ENCODE results near the gene FOXL2. TPM values are rescaled to one million over a fixed set of nuclear protein-coding genes. Genes with fewer than 3 reads are reported as not detected.

Gene FOXL2
- total RNA-seq, 4 donors from 2014 or later: 0.19 TPM; not detected in 3

DNA sequence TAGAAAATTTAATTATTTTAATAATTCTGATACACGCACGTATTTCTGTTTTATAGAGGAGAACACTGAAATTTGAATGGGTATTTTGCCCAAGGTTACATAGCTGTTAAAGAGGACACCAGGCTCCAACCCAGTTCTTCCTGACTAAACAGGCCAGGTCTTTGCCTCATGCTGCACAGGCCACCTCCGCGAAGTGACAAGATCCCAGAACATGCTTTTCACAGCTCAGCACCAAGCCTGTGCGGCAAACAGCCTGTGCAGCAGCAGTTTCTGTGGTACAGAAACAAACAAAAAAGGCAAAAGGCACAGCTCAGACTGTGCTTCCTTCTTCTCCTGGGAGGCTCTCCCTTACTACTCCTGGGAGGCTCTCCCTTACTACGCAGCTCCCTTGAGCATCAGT, 6.5 kb downstream of the FOXL2 start:
- H3K4me1 ChIP-seq: peaks cover 42 to 61% (median 57%) of the 10 kb centered on the region in 3 donors

DNA sequence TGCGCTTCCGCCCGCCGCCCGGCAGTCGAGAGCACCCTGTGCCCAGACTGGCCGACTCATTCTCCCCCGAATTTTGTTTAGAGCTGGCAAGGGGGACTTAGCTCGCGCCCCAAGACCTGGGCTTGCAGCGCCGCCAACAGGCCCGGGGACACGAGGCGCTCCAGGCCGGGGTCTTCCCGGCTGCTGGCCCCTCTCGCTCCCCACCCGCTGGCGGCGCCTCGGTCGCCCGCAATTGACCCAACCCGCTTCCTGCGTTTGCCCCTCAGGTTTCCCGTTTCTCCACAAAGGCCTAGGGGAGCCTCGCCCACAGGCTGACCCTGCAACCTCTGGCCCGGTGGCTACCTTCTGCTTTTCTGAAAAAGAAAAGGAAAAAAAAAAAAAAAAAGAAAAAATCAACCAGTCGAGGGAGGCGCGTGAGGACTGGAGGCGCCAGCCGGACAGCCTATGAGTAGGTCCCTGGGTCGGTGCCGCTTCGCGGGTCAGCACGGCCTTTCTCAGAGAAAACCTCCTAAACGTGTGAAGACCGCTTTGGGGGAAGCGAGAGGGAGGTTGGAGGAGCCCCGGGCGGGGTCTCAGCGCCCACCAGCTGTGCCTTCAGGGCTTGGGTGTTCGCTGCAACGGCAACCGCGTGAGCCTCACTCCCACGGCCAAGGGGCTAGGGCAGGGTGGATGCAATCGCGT, 7.2 kb downstream of the FOXL2 start:
- Histone ChIP-seq H3K27ac (no peak overlapping the region), H3K36me3 (no peaks in the 10 kb centered on the region), H3K4me1 (peaks cover 34 to 53% (median 50%) of the 10 kb centered on the region in 3 donors), H3K4me3 (no peak overlapping the region), H3K9me3 (no peaks in the 10 kb centered on the region), H3K27me3 (peaks cover 32 to 100% (median 80%) of the 10 kb centered on the region in 4 donors)
- intact Hi-C loops (cut with DNase I): loop anchor here (5.0 kb wide), 1 partner anchor 388 kb away; no protein-coding TSS in a partner anchor
- no peak for DNase-seq
- WGBS, 2 donors: 20 to 23% methylated on average over 23 of the region's 52 CpGs
- no peak for TF ChIP-seq CTCF (IDR thresholded peaks at IDR 0.05)
- TF ChIP-seq POLR2A (IDR thresholded peaks at IDR 0.05): no peak

More for the DNA sequence above, 6.5 kb downstream of the FOXL2 start:
- H3K9me3 ChIP-seq: no peaks in the 10 kb centered on the region
- TF ChIP-seq POLR2A (IDR thresholded peaks at IDR 0.05) (no peak), CTCF (IDR thresholded peaks at IDR 0.05) (no peak)
- peaks cover 38 to 100% (median 86%) of the 10 kb centered on the region in 4 donors for H3K27me3 ChIP-seq
- H3K27ac ChIP-seq: no peak overlapping the region
- 75 to 81% methylated on average over 4 to 6 of the region's 6 CpGs for WGBS, 2 donors
- no peak overlapping the region for H3K4me3 ChIP-seq
- intact Hi-C loops (cut with DNase I): no loop called here
- H3K36me3 ChIP-seq: no peaks in the 10 kb centered on the region
- DNase-seq: no peak

- Histone ChIP-seq H3K4me1 (peaks cover 34 to 47% (median 43%) of the 10 kb centered on the region in 3 donors), H3K27ac (no peak overlapping the region), H3K27me3 (peaks cover 32 to 97% (median 73%) of the 10 kb centered on the region in 4 donors), H3K9me3 (no peaks in the 10 kb centered on the region), H3K4me3 (peak overlapping the region in 1 of 4 donors; percentile 36), H3K36me3 (no peaks in the 10 kb centered on the region)
- DNase-seq: no peak
- 7 to 10% methylated on average over 16 to 31 of the region's 32 CpGs for WGBS, 2 donors
- TF ChIP-seq POLR2A (IDR thresholded peaks at IDR 0.05): no peak
- TF ChIP-seq CTCF (IDR thresholded peaks at IDR 0.05): no peak
- intact Hi-C loops (cut with DNase I): loop anchor here (5.0 kb wide), 1 partner anchor 388 kb away; no protein-coding TSS in a partner anchor
Measured at GRCh38 chr3:138938877-138939560, 7.9 kb downstream of the FOXL2 start.

- Histone ChIP-seq H3K36me3 (no peaks in the 10 kb centered on the region), H3K4me3 (peak overlapping the region in 1 of 4 donors; percentile 36), H3K27ac (no peak overlapping the region), H3K9me3 (no peaks in the 10 kb centered on the region), H3K27me3 (peaks cover 32 to 90% (median 65%) of the 10 kb centered on the region in 4 donors), H3K4me1 (peaks cover 34 to 46% (median 42%) of the 10 kb centered on the region in 3 donors)
- no peak for DNase-seq
- 4 to 11% methylated on average over 7 to 9 of the region's 48 CpGs for WGBS, 2 donors
- intact Hi-C loops (cut with DNase I): loop anchor here (5.0 kb wide), 1 partner anchor 389 kb away; no protein-coding TSS in a partner anchor
- TF ChIP-seq CTCF (IDR thresholded peaks at IDR 0.05) (no peak), POLR2A (IDR thresholded peaks at IDR 0.05) (no peak)
Measured at GRCh38 chr3:138938056-138938876, 8.7 kb downstream of the FOXL2 start.
